22Rv1 (cell line): Measurements from ENCODE around the gene TAF12.

Source experiments
- H3K27ac ChIP-seq: fragments of 450-650 bp; 2 replicates; pipeline ENCODE4 v1.5.1; 2017
- CTCF ChIP-seq: fragments of 450-650 bp; IDR thresholded peaks from 2 replicates; pipeline ENCODE4 v1.5.1; 2017; ENCODE audit warnings: mild to moderate bottlenecking
- ZFX ChIP-seq: fragments of 450-650 bp; IDR thresholded peaks from 2 replicates; pipeline ENCODE4 v1.6.1; 2017; ENCODE audit warnings: antibody characterized with exemption, borderline replicate concordance

TAF12 gene

GRCh38 chr1:28648474-28649198, 5.8 kb upstream of the TAF12 start, which contains the start of gene RNU11:
RNU11 (plus strand) TSS chr1:28648600.
- H3K27ac ChIP-seq = peak within 1 kb of the TSS; percentile 100

GRCh38 chr1:28648008-28648473, 5.2 kb upstream of the TAF12 start:
- peak overlapping the region; percentile 100 for H3K27ac ChIP-seq
- TF ChIP-seq ZFX (no peak), CTCF (no peak)

More at GRCh38 chr1:28648474-28649198, 5.8 kb upstream of the TAF12 start, which contains the start of gene RNU11:
- TF ChIP-seq ZFX (no peak), CTCF (no peak)

GRCh38 chr1:28646040-28646439, 3.2 kb upstream of the TAF12 start:
- TF ChIP-seq ZFX (no peak), CTCF (no peak)
- H3K27ac ChIP-seq = peak overlapping the region; percentile 100

- peak overlapping the region; percentile 100 for H3K27ac ChIP-seq
Observed at GRCh38 chr1:28645406-28645805, 2.5 kb upstream of the TAF12 start.

GRCh38 chr1:28644494-28644893, 1.6 kb upstream of the TAF12 start:
- peak overlapping the region; percentile 100 for H3K27ac ChIP-seq
- TF ChIP-seq ZFX (no peak), CTCF (no peak)

GRCh38 chr1:28642056-28642846, 616 bp downstream of the TAF12 start:
- peak overlapping the region; percentile 100 for H3K27ac ChIP-seq
- TF ChIP-seq ZFX = no peak
- no peak for TF ChIP-seq CTCF

GRCh38 chr1:28640766-28641165, 2.1 kb downstream of the TAF12 start:
- TF ChIP-seq ZFX = no peak
- TF ChIP-seq CTCF = no peak; the same call in none of the 2 replicates

More at GRCh38 chr1:28640766-28641165, 2.1 kb downstream of the TAF12 start:
- H3K27ac ChIP-seq = no peak overlapping the region
